Measurements from ENCODE around the gene TLE3.

Gene TLE3

GRCh38 chr15:70068783-70069565, 28.7 kb downstream of the TLE3 start:
- no peak overlapping the region for H3K4me3 ChIP-seq (ENCODE audit: control insufficient read depth, low read depth, low read length)
- no peak for TF ChIP-seq CTCF (IDR thresholded peaks at IDR 0.05; ENCODE audit: control insufficient read depth, insufficient read depth, low read depth, low read length, missing control alignments)
- no peak for DNase-seq (ENCODE audit: low read depth)

DNA sequence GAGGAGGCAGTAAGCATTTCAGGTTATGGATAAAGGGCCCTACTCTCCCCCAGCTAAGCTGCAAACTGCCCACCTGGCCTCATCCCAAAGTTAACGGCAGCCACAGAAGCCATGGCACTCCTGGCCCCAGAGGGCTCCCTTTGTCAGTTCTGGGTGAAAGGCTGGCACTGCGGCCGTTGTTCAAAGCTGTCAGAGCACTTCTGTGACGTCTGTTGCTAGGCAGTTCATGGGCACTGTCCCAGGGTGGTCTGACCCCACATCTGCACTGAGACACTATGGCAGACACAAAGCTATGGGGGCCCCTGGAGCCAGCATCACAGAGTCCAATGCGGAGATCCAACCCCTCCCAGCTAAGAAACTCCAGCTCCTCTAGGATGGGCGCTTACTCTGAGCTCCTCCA, 30.0 kb downstream of the TLE3 start:
- H3K4me3 ChIP-seq (ENCODE audit: control insufficient read depth, low read depth, low read length): no peak overlapping the region
- DNase-seq (ENCODE audit: low read depth): no peak
- no peak for TF ChIP-seq CTCF (IDR thresholded peaks at IDR 0.05; ENCODE audit: control insufficient read depth, insufficient read depth, low read depth, low read length, missing control alignments)

GRCh38 chr15:70067011-70067410, 30.7 kb downstream of the TLE3 start:
- no peak overlapping the region for H3K4me3 ChIP-seq (ENCODE audit: control insufficient read depth, low read depth, low read length)
- no peak for TF ChIP-seq CTCF (IDR thresholded peaks at IDR 0.05; ENCODE audit: control insufficient read depth, insufficient read depth, low read depth, low read length, missing control alignments)
- no peak for DNase-seq (ENCODE audit: low read depth)

DNA sequence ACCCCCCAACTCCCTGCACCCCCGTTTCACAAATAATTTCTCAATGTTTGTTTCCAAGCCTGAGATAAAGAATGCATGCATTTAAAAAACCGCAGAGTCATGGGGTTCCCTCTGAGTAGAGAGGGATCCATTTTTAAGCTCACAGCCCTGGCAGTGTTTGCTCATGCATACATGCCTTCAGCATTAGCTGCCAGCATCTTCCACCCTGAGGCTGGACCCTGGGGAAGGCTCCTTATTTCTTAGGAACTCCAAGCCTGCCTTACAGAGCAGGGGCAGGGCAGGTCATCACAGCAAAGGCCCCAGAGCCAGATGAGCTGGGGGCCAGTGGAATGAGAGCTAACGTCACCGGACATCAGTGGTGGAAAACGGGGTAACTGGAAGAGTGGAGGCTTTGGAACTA, 31.3 kb downstream of the TLE3 start:
- no peak for TF ChIP-seq CTCF (IDR thresholded peaks at IDR 0.05; ENCODE audit: control insufficient read depth, insufficient read depth, low read depth, low read length, missing control alignments)
- no peak overlapping the region for H3K4me3 ChIP-seq (ENCODE audit: control insufficient read depth, low read depth, low read length)
- no peak for DNase-seq (ENCODE audit: low read depth)

GRCh38 chr15:70066004-70066403, 31.7 kb downstream of the TLE3 start:
- no peak overlapping the region for H3K4me3 ChIP-seq (ENCODE audit: control insufficient read depth, low read depth, low read length)
- TF ChIP-seq CTCF (IDR thresholded peaks at IDR 0.05; ENCODE audit: control insufficient read depth, insufficient read depth, low read depth, low read length, missing control alignments): no peak
- no peak for DNase-seq (ENCODE audit: low read depth)

GRCh38 chr15:70065006-70065722, 32.6 kb downstream of the TLE3 start:
- H3K4me3 ChIP-seq (ENCODE audit: control insufficient read depth, low read depth, low read length): no peak overlapping the region
- no peak for TF ChIP-seq CTCF (IDR thresholded peaks at IDR 0.05; ENCODE audit: control insufficient read depth, insufficient read depth, low read depth, low read length, missing control alignments)
- DNase-seq (ENCODE audit: low read depth): no peak

Measured in AG09309 (cell line).